Fibroblast of lung (primary cell): ENCODE data around the gene MTAP.

Experiments used
- CTCF ChIP-seq, 2 donors: IDR thresholded peaks in 1 of 2; conservative IDR thresholded peaks in 1 of 2; 1 replicate in 1 of 2; 2 replicates in 1 of 2; pipeline ENCODE4 v1.5.1; 2011 to 2012; ENCODE audit warnings: low read length in 2 of 2, control low read depth in 1 of 2, inconsistent platforms in 1 of 2, low read depth in 1 of 2, mild to moderate bottlenecking in 1 of 2
- EZH2 ChIP-seq: IDR thresholded peaks from 2 replicates; pipeline ENCODE4 v1.5.1; 2012; ENCODE audit warnings: low read length, control low read depth, mild to moderate bottlenecking; ENCODE audit errors: missing control alignments

- no peak for TF ChIP-seq CTCF (conservative IDR thresholded peaks at IDR 0.05 in 1 of 2, IDR thresholded peaks at IDR 0.05 in 1 of 2; ENCODE audit: low read depth in 1 of 2, low read length in 2 of 2)
- no peak for TF ChIP-seq EZH2
Observed at GRCh38 chr9:21967169-21967568, 164.7 kb downstream of the MTAP start.
